ENCODE data around the gene NUDT22.
A peak's percentile ranks its signal among the peaks of the same experiment; 100 is the strongest.

NUDT22 gene

GRCh38 chr11:64223001-64223651 lies 2.9 kb upstream of the NUDT22 start:
- no peaks in the 10 kb centered on the region for H3K27me3 ChIP-seq (ENCODE audit: control insufficient read depth, insufficient read depth, low read length)
- no peak overlapping the region for H3K9ac ChIP-seq (ENCODE audit: low read depth, low read length)
- no peak overlapping the region for H3K4me3 ChIP-seq (ENCODE audit: low read length)
- H3K36me3 ChIP-seq (ENCODE audit: insufficient read depth, low read length): peaks cover 38% of the 10 kb centered on the region
- no peaks in the 10 kb centered on the region for H3K9me3 ChIP-seq (replicated peaks; ENCODE audit: low read length)
- H3K4me1 ChIP-seq (ENCODE audit: control insufficient read depth, insufficient read depth, low read length): peaks cover 28% of the 10 kb centered on the region
- H3K4me2 ChIP-seq (ENCODE audit: low read length): no peak overlapping the region

- Histone ChIP-seq H3K4me2 (ENCODE audit: low read length) (peak overlapping the region; percentile 97), H3K27me3 (ENCODE audit: control insufficient read depth, insufficient read depth, low read length) (no peaks in the 10 kb centered on the region), H3K9me3 (replicated peaks; ENCODE audit: low read length) (no peaks in the 10 kb centered on the region), H3K4me3 (ENCODE audit: low read length) (no peak overlapping the region), H3K36me3 (ENCODE audit: insufficient read depth, low read length) (peaks cover 35% of the 10 kb centered on the region), H3K4me1 (ENCODE audit: control insufficient read depth, insufficient read depth, low read length) (peaks cover 30% of the 10 kb centered on the region), H3K9ac (ENCODE audit: low read depth, low read length) (no peak overlapping the region)
These were observed 1.8 kb upstream of the NUDT22 start for GRCh38 chr11:64224151-64224890.

- Histone ChIP-seq H3K27me3 (ENCODE audit: control insufficient read depth, insufficient read depth, low read length) (no peaks in the 10 kb centered on the region), H3K4me3 (ENCODE audit: low read length) (peak overlapping the region; percentile 91), H3K36me3 (ENCODE audit: insufficient read depth, low read length) (peaks cover 29% of the 10 kb centered on the region), H3K9me3 (replicated peaks; ENCODE audit: low read length) (no peaks in the 10 kb centered on the region), H3K4me1 (ENCODE audit: control insufficient read depth, insufficient read depth, low read length) (peaks cover 37% of the 10 kb centered on the region), H3K9ac (ENCODE audit: low read depth, low read length) (peak overlapping the region; percentile 91), H3K4me2 (ENCODE audit: low read length) (peak overlapping the region; percentile 97)
These were observed 1.0 kb upstream of the NUDT22 start for GRCh38 chr11:64224891-64225607.

- Histone ChIP-seq H3K4me1 (ENCODE audit: control insufficient read depth, insufficient read depth, low read length) (peaks cover 45% of the 10 kb centered on the region), H3K27me3 (ENCODE audit: control insufficient read depth, insufficient read depth, low read length) (no peaks in the 10 kb centered on the region), H3K36me3 (ENCODE audit: insufficient read depth, low read length) (peaks cover 15% of the 10 kb centered on the region), H3K4me3 (ENCODE audit: low read length) (peak overlapping the region; percentile 91), H3K9ac (ENCODE audit: low read depth, low read length) (peak overlapping the region; percentile 91), H3K4me2 (ENCODE audit: low read length) (peak overlapping the region; percentile 97), H3K9me3 (replicated peaks; ENCODE audit: low read length) (no peaks in the 10 kb centered on the region)
These were observed 505 bp downstream of the NUDT22 start for GRCh38 chr11:64226507-64227051.

- no peaks in the 10 kb centered on the region for H3K9me3 ChIP-seq (replicated peaks; ENCODE audit: low read length)
- peak overlapping the region; percentile 91 for H3K9ac ChIP-seq (ENCODE audit: low read depth, low read length)
- peaks cover 15% of the 10 kb centered on the region for H3K36me3 ChIP-seq (ENCODE audit: insufficient read depth, low read length)
- no peaks in the 10 kb centered on the region for H3K27me3 ChIP-seq (ENCODE audit: control insufficient read depth, insufficient read depth, low read length)
- H3K4me3 ChIP-seq (ENCODE audit: low read length): peak overlapping the region; percentile 91
- peaks cover 45% of the 10 kb centered on the region for H3K4me1 ChIP-seq (ENCODE audit: control insufficient read depth, insufficient read depth, low read length)
- peak overlapping the region; percentile 97 for H3K4me2 ChIP-seq (ENCODE audit: low read length)
These were observed 1.4 kb downstream of the NUDT22 start for GRCh38 chr11:64227405-64227956.

GRCh38 chr11:64229090-64229743 lies 3.1 kb downstream of the NUDT22 start:
- Histone ChIP-seq H3K27me3 (ENCODE audit: control insufficient read depth, insufficient read depth, low read length) (no peaks in the 10 kb centered on the region), H3K9ac (ENCODE audit: low read depth, low read length) (no peak overlapping the region), H3K36me3 (ENCODE audit: insufficient read depth, low read length) (peaks cover 4% of the 10 kb centered on the region), H3K4me2 (ENCODE audit: low read length) (peak overlapping the region; percentile 96), H3K9me3 (replicated peaks; ENCODE audit: low read length) (no peaks in the 10 kb centered on the region), H3K4me3 (ENCODE audit: low read length) (peak overlapping the region; percentile 83), H3K4me1 (ENCODE audit: control insufficient read depth, insufficient read depth, low read length) (peaks cover 49% of the 10 kb centered on the region)

- Histone ChIP-seq H3K9ac (ENCODE audit: low read depth, low read length) (peak overlapping the region; percentile 87), H3K4me3 (ENCODE audit: low read length) (peak overlapping the region; percentile 83), H3K36me3 (ENCODE audit: insufficient read depth, low read length) (peaks cover 4% of the 10 kb centered on the region), H3K27me3 (ENCODE audit: control insufficient read depth, insufficient read depth, low read length) (no peaks in the 10 kb centered on the region), H3K4me1 (ENCODE audit: control insufficient read depth, insufficient read depth, low read length) (peaks cover 46% of the 10 kb centered on the region), H3K4me2 (ENCODE audit: low read length) (peak overlapping the region; percentile 96), H3K9me3 (replicated peaks; ENCODE audit: low read length) (no peaks in the 10 kb centered on the region)
These were observed 3.7 kb downstream of the NUDT22 start for GRCh38 chr11:64229744-64230170.

GRCh38 chr11:64230171-64230984 lies 4.3 kb downstream of the NUDT22 start, which contains the start of gene DNAJC4:
DNAJC4 (plus strand) TSS chr11:64230548; CDS start chr11:64230855, 307 bp downstream.
- peak within 1 kb of the TSS; percentile 87 for H3K9ac ChIP-seq (ENCODE audit: low read depth, low read length)

GRCh38 chr11:64230985-64231365 lies 4.9 kb downstream of the NUDT22 start:
- H3K9me3 ChIP-seq (replicated peaks; ENCODE audit: low read length): no peaks in the 10 kb centered on the region
- H3K4me1 ChIP-seq (ENCODE audit: control insufficient read depth, insufficient read depth, low read length): peaks cover 46% of the 10 kb centered on the region
- H3K9ac ChIP-seq (ENCODE audit: low read depth, low read length): peak overlapping the region; percentile 87

More at GRCh38 chr11:64230171-64230984, 4.3 kb downstream of the NUDT22 start, which contains the start of gene DNAJC4:
- no peaks in the 10 kb centered on the region for H3K9me3 ChIP-seq (replicated peaks; ENCODE audit: low read length)
- peak within 1 kb of the TSS; percentile 83 for H3K4me3 ChIP-seq (ENCODE audit: low read length)
- no peaks in the 10 kb centered on the region for H3K27me3 ChIP-seq (ENCODE audit: control insufficient read depth, insufficient read depth, low read length)
- H3K36me3 ChIP-seq (ENCODE audit: insufficient read depth, low read length): peaks cover 4% of the 10 kb centered on the region
- peaks cover 44% of the 10 kb centered on the region for H3K4me1 ChIP-seq (ENCODE audit: control insufficient read depth, insufficient read depth, low read length)
- H3K4me2 ChIP-seq (ENCODE audit: low read length): peak within 1 kb of the TSS; percentile 96

GRCh38 chr11:64231546-64231945 lies 5.5 kb downstream of the NUDT22 start:
- H3K4me2 ChIP-seq (ENCODE audit: low read length): no peak overlapping the region
- H3K36me3 ChIP-seq (ENCODE audit: insufficient read depth, low read length): peaks cover 10% of the 10 kb centered on the region
- no peaks in the 10 kb centered on the region for H3K9me3 ChIP-seq (replicated peaks; ENCODE audit: low read length)
- no peak overlapping the region for H3K4me3 ChIP-seq (ENCODE audit: low read length)
- no peak overlapping the region for H3K9ac ChIP-seq (ENCODE audit: low read depth, low read length)
- no peaks in the 10 kb centered on the region for H3K27me3 ChIP-seq (ENCODE audit: control insufficient read depth, insufficient read depth, low read length)
- H3K4me1 ChIP-seq (ENCODE audit: control insufficient read depth, insufficient read depth, low read length): peaks cover 44% of the 10 kb centered on the region

More at GRCh38 chr11:64230985-64231365, 4.9 kb downstream of the NUDT22 start:
- Histone ChIP-seq H3K27me3 (ENCODE audit: control insufficient read depth, insufficient read depth, low read length) (no peaks in the 10 kb centered on the region), H3K4me3 (ENCODE audit: low read length) (peak overlapping the region; percentile 83), H3K4me2 (ENCODE audit: low read length) (peak overlapping the region; percentile 96), H3K36me3 (ENCODE audit: insufficient read depth, low read length) (peaks cover 8% of the 10 kb centered on the region)
